H1 (cell line): Measurements from ENCODE around the gene ZNF394. TPM values are rescaled to one million over a fixed set of nuclear protein-coding genes. Genes with fewer than 3 reads are reported as not detected.

Source experiments
- CTCF ChIA-PET: fragments of 300-600 bp; sonication (Branson Sonifier 250); formaldehyde crosslinking; loops from one replicate; lab custom pipeline; 2021; ENCODE audit not compliant: partially characterized antibody; lab: Charles Lee
- POLR2A ChIA-PET: fragments of 300-600 bp; sonication (Branson Sonifier 250); formaldehyde crosslinking; loops from one replicate; lab custom pipeline; 2021; ENCODE audit warnings: inconsistent platforms; ENCODE audit not compliant: partially characterized antibody; lab: Charles Lee
- DNase-seq, 2 experiments: peaks; one replicate each; pipeline versions ENCODE4 v3.0.0 to v3.0.0-alpha.2; 2010 to 2022; ENCODE audit warnings: low spot score in 2 of 2, low read depth in 1 of 2, mixed read lengths in 1 of 2
- FAIRE-seq: peaks from 2 replicates; lab custom pipeline; 2011; peaks lifted over from hg19 to GRCh38; lab: Jason Lieb, UNC
- H2AFZ ChIP-seq: 2 replicates; pipeline ENCODE4 v1.8.1; 2012; ENCODE audit warnings: low read length, inconsistent platforms
- H2AK5ac ChIP-seq: 2 replicates; pipeline ENCODE4 v1.6.1; 2013; ENCODE audit warnings: low read depth, low read length
- H2BK120ac ChIP-seq: replicated peaks from 2 replicates; pipeline ENCODE3; 2013; ENCODE audit warnings: low read depth, low read length, inconsistent platforms
- H2BK12ac ChIP-seq: 2 replicates; pipeline ENCODE4 v1.6.1; 2013; ENCODE audit warnings: low read depth, low read length
- H2BK15ac ChIP-seq: 2 replicates; pipeline ENCODE4 v1.6.1; 2013; ENCODE audit warnings: low read length
- H2BK20ac ChIP-seq: 2 replicates; pipeline ENCODE4 v1.6.1; 2013; ENCODE audit warnings: low read length
- H2BK5ac ChIP-seq: 2 replicates; pipeline ENCODE4 v1.6.1; 2013; ENCODE audit warnings: low read depth, low read length
- H3K14ac ChIP-seq: 2 replicates; pipeline ENCODE4 v1.6.1; 2013; ENCODE audit warnings: inconsistent platforms; ENCODE audit not compliant: insufficient read length
- H3K18ac ChIP-seq: 2 replicates; pipeline ENCODE4 v1.6.1; 2013; ENCODE audit warnings: low read length; ENCODE audit errors: extremely low read depth
- H3K23ac ChIP-seq: 2 replicates; pipeline ENCODE4 v1.6.1; 2013; ENCODE audit warnings: inconsistent platforms; ENCODE audit not compliant: insufficient read length
- H3K23me2 ChIP-seq: 2 replicates; pipeline ENCODE4 v1.6.1; 2013; ENCODE audit warnings: low read depth, low read length
- H3K27ac ChIP-seq: 2 replicates; pipeline ENCODE4 v1.6.1; 2011; ENCODE audit warnings: low read depth, low read length, inconsistent platforms
- H3K27me3 ChIP-seq, 4 experiments: replicated peaks in 1 of 4; 1 replicate in 1 of 4; 2 replicates in 3 of 4; pipeline versions ENCODE4 v1.6.1 to v1.8.1; 2011 to 2013; ENCODE audit warnings: low read length in 3 of 4, mild to moderate bottlenecking in 3 of 4, inconsistent platforms in 2 of 4, mixed read lengths in 2 of 4, moderate library complexity in 1 of 4; ENCODE audit not compliant: control insufficient read depth in 3 of 4, insufficient read depth in 3 of 4; ENCODE audit errors: extremely low read depth in 1 of 4
- H3K36me3 ChIP-seq, 4 experiments: 2 replicates each; pipeline versions ENCODE4 v1.6.1 to v1.8.1; 2011 to 2013; ENCODE audit warnings: mild to moderate bottlenecking in 4 of 4, low read length in 3 of 4, moderate library complexity in 2 of 4, control low read depth in 1 of 4, inconsistent platforms in 1 of 4; ENCODE audit not compliant: insufficient read depth in 4 of 4, control insufficient read depth in 2 of 4
- H3K4ac ChIP-seq: replicated peaks from 2 replicates; pipeline ENCODE3; 2013; ENCODE audit warnings: low read length, low read depth, mixed read lengths, inconsistent platforms; ENCODE audit not compliant: insufficient read length
- H3K4me1 ChIP-seq, 4 experiments: replicated peaks in 1 of 4; 1 replicate in 1 of 4; 2 replicates in 3 of 4; pipeline versions ENCODE4 v1.6.1 to v1.8.1; 2011 to 2013; ENCODE audit warnings: low read length in 3 of 4, inconsistent platforms in 2 of 4, mixed read lengths in 1 of 4; ENCODE audit not compliant: insufficient read depth in 4 of 4, control insufficient read depth in 3 of 4
- H3K4me2 ChIP-seq, 2 experiments: 2 replicates each; pipeline versions ENCODE4 v1.6.1 to v1.8.1; 2011 to 2013; ENCODE audit warnings: low read depth in 2 of 2, low read length in 2 of 2, control low read depth in 1 of 2, inconsistent platforms in 1 of 2, mild to moderate bottlenecking in 1 of 2; ENCODE audit not compliant: insufficient read depth in 1 of 2
- H3K4me3 ChIP-seq, 4 experiments: fragments of 200-600, 300-600 bp in 1 of 4; sonication (generic), shearing (Covaris generic), sonication (Bioruptor Twin) in 1 of 4; 2 replicates each; pipeline versions ENCODE4 v1.5.1 to v1.8.1; 2011 to 2016; ENCODE audit warnings: low read length in 4 of 4, low read depth in 3 of 4, control low read depth in 2 of 4, inconsistent platforms in 2 of 4, mild to moderate bottlenecking in 2 of 4, mixed read lengths in 1 of 4, moderate library complexity in 1 of 4; ENCODE audit not compliant: insufficient read depth in 2 of 4; ENCODE audit errors: extremely low read depth in 1 of 4
- H3K56ac ChIP-seq: replicated peaks from 2 replicates; pipeline ENCODE3; 2013; ENCODE audit warnings: low read depth, mild to moderate bottlenecking, mixed read lengths, low read length, inconsistent platforms; ENCODE audit not compliant: insufficient read length
- H3K79me1 ChIP-seq: 2 replicates; pipeline ENCODE4 v1.6.1; 2013; ENCODE audit warnings: low read depth, low read length, control low read depth
- H3K79me2 ChIP-seq, 2 experiments: 2 replicates each; pipeline versions ENCODE4 v1.6.1 to v1.8.1; 2012 to 2013; ENCODE audit warnings: low read length in 2 of 2, mild to moderate bottlenecking in 2 of 2, inconsistent platforms in 1 of 2; ENCODE audit not compliant: insufficient read depth in 2 of 2, control insufficient read depth in 1 of 2
- H3K9ac ChIP-seq, 4 experiments: replicated peaks in 1 of 4; 1 replicate in 1 of 4; 2 replicates in 3 of 4; pipeline versions ENCODE4 v1.6.1 to v1.8.1; 2011 to 2013; ENCODE audit warnings: low read depth in 3 of 4, low read length in 3 of 4, control low read depth in 2 of 4, mild to moderate bottlenecking in 2 of 4, moderate library complexity in 2 of 4, inconsistent platforms in 1 of 4; ENCODE audit errors: extremely low read depth in 1 of 4
- H3K9me3 ChIP-seq, 2 experiments: 2 replicates each; pipeline versions ENCODE4 v1.6.1 to v1.8.1; 2012 to 2013; ENCODE audit warnings: mild to moderate bottlenecking in 2 of 2, moderate library complexity in 2 of 2, control low read depth in 1 of 2, inconsistent platforms in 1 of 2, low read depth in 1 of 2, low read length in 1 of 2, mixed read lengths in 1 of 2; ENCODE audit not compliant: insufficient read depth in 2 of 2
- H4K20me1 ChIP-seq, 2 experiments: replicated peaks in 1 of 2; 2 replicates each; pipeline versions ENCODE3 to v1.8.1; 2011 to 2013; ENCODE audit warnings: inconsistent platforms in 2 of 2, low read length in 2 of 2, mild to moderate bottlenecking in 1 of 2; ENCODE audit not compliant: insufficient read depth in 2 of 2, control insufficient read depth in 1 of 2
- H4K5ac ChIP-seq: 2 replicates; pipeline ENCODE4 v1.6.1; 2013; ENCODE audit warnings: low read length, low read depth, mixed read lengths, inconsistent platforms; ENCODE audit not compliant: insufficient read length
- H4K8ac ChIP-seq: 2 replicates; pipeline ENCODE4 v1.8.0; 2013; ENCODE audit warnings: mild to moderate bottlenecking, moderate library complexity, low read length, inconsistent platforms; ENCODE audit not compliant: insufficient read depth; ENCODE audit errors: extremely low read depth
- H4K91ac ChIP-seq: replicated peaks from 2 replicates; pipeline ENCODE3; 2013; ENCODE audit warnings: low read length, mixed read lengths, inconsistent platforms; ENCODE audit not compliant: insufficient read length
- BRCA1 ChIP-seq: IDR thresholded peaks from 2 replicates; pipeline ENCODE4 v1.6.1; 2012; ENCODE audit warnings: low read depth, low read length, improper control_type of control experiment
- CHD1 ChIP-seq: IDR thresholded peaks from 2 replicates; pipeline ENCODE4 v1.6.1; 2012; ENCODE audit warnings: low read depth, low read length, improper control_type of control experiment
- EGR1 ChIP-seq: IDR thresholded peaks from 2 replicates; pipeline ENCODE4 v1.6.1; 2011; ENCODE audit warnings: low read depth, low read length, borderline replicate concordance
- MAFK ChIP-seq: IDR thresholded peaks from 2 replicates; pipeline ENCODE4 v1.6.1; 2012; ENCODE audit warnings: low read depth, mild to moderate bottlenecking, improper control_type of control experiment, low read length
- POLR2AphosphoS5 ChIP-seq: IDR thresholded peaks from 2 replicates; pipeline ENCODE4 v1.6.1; 2011; ENCODE audit warnings: low read depth, low read length
- RFX5 ChIP-seq: IDR thresholded peaks from 2 replicates; pipeline ENCODE4 v1.6.1; 2011; ENCODE audit warnings: low read depth, low read length, improper control_type of control experiment, borderline replicate concordance
- SP1 ChIP-seq: IDR thresholded peaks from 2 replicates; pipeline ENCODE4 v1.6.1; 2011; ENCODE audit warnings: low read depth, low read length
- TCF12 ChIP-seq: IDR thresholded peaks from 2 replicates; pipeline ENCODE4 v1.6.1; 2011; ENCODE audit warnings: low read depth, mild to moderate bottlenecking, low read length
- ZNF274 ChIP-seq: IDR thresholded peaks from 2 replicates; pipeline ENCODE4 v1.7.0; 2012; ENCODE audit warnings: low read length, borderline replicate concordance; ENCODE audit errors: extremely low read depth
- WGBS, 2 experiments: shearing (Covaris generic) in 1 of 2; methylation state at CpG; one replicate each; pipeline versions ENCODE4 v1.1.6 to v1.1.7; 2013 to 2015; ENCODE audit warnings: low lambda C conversion rate in 2 of 2, mixed read lengths in 2 of 2, inconsistent platforms in 1 of 2, low coverage in 1 of 2, missing lambda C conversion rate in 1 of 2; ENCODE audit not compliant: insufficient replicate concordance in 2 of 2, insufficient coverage in 1 of 2, insufficient read length in 1 of 2; ENCODE audit errors: extremely low coverage in 1 of 2, missing lambda C conversion rate in 1 of 2; 5-methylcytosine and 5-hydroxymethylcytosine counted together
- polyA plus RNA-seq, 7 experiments: library from polyadenylated mRNA; depleted of rRNA in 3 of 7; stranded (reverse) in 5 of 7; unstranded in 2 of 7; fragments of >200 nt in 5 of 7; fragments of 200-250 nt in 2 of 7; gene quantifications; 1 replicate in 5 of 7; 2 replicates in 1 of 7; 4 replicates in 1 of 7; pipeline versions ENCODE4 v1.2.1 to v1.2.3, GENCODE V29; 2011 to 2013; ENCODE audit warnings: missing spikeins in 2 of 7, mixed read lengths in 2 of 7
- total RNA-seq: library from RNA; stranded (reverse); fragmentation: NEBNext Ultra II Directional; extraction: Animal tissue kit (Norgen Biotek cat#: 25700); gene quantifications from 2 replicates; pipeline ENCODE4 v1.2.1, GENCODE V29; 2021
- TF ChIP-seq, protein P1 (sequence below): IDR thresholded peaks from 2 replicates; pipeline ENCODE4 v1.6.1; 2012; ENCODE audit warnings: inconsistent platforms
- TF ChIP-seq, protein P2 (sequence below), 3 experiments: IDR thresholded peaks; 1 replicate in 2 of 3; 2 replicates in 1 of 3; pipeline versions ENCODE4 v1.5.1 to v1.6.1; 2011; ENCODE audit warnings: low read length in 3 of 3, mild to moderate bottlenecking in 3 of 3, inconsistent platforms in 2 of 3, low read depth in 1 of 3, moderate library complexity in 1 of 3; ENCODE audit not compliant: insufficient read depth in 1 of 3; ENCODE audit errors: control extremely low read depth in 1 of 3

ZNF394 gene
- total and polyA plus RNA-seq, 2 of the 8 experiments (the other 6 are each of a cell fraction or from before 2014, with no cell fraction given) = 6.6 to 19.3 TPM

DNA sequence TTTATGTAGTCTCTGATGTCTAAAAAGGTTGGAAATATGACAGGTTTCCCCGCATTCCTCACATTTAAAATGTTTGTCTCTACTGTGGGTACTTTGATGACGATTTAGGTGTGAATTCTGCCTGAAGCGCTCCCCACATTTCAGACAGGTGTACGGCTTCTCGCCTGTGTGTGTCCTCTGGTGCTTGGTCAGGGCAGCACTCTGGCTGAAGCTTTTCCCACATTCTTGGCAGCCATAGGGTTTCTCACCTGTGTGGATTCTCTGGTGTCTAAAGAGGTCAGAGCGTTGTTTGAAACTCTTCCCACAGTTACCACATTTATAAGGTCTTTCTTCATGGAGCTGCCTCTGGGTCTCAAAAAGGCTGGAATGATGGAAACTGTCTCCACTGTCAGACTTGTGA, 6.3 kb downstream of the ZNF394 start:
- Histone ChIP-seq H2AK5ac (no peak overlapping the region), H3K27me3 (no peaks in the 10 kb centered on the region), H3K27ac (no peak overlapping the region), H3K4ac (no peak overlapping the region), H2BK15ac (no peak overlapping the region), H2BK12ac (no peak overlapping the region), H3K4me2 (no peak overlapping the region), H4K91ac (no peak overlapping the region), H3K18ac (no peak overlapping the region), H3K36me3 (peaks cover 4 to 40% (median 25%) of the 10 kb centered on the region in 4 experiments; a peak in 7 of 8 replicates), H3K4me3 (no peak overlapping the region), H4K8ac (no peak overlapping the region), H2BK120ac (no peak overlapping the region), H3K9me3 (peaks cover 15 to 19% of the 10 kb centered on the region in 2 experiments), H3K79me2 (peaks cover 8 to 24% of the 10 kb centered on the region in 2 experiments), H2BK20ac (no peak overlapping the region), H3K79me1 (peaks cover 7% of the 10 kb centered on the region; the same call in 1 of the 2 replicates), H3K4me1 (peaks cover 0 to 4% (median 0%) of the 10 kb centered on the region in 4 experiments; a peak in 3 of 7 replicates), H2BK5ac (no peak overlapping the region), H2AFZ (no peak overlapping the region), H4K5ac (no peak overlapping the region), H3K23ac (no peak overlapping the region), H4K20me1 (peaks cover 3 to 9% of the 10 kb centered on the region in 2 experiments), H3K23me2 (peaks cover 4% of the 10 kb centered on the region; the same call in 1 of the 2 replicates), H3K9ac (no peak overlapping the region), H3K14ac (no peak overlapping the region), H3K56ac (no peak overlapping the region)
- ChIA-PET CTCF (interaction anchor here (0.9 kb wide), 1 partner anchor 105 kb away, joined by 3 read pairs; no protein-coding TSS in a partner anchor), POLR2A (no interaction called here)
- WGBS, 2 experiments = 97% methylated on average over 6 of the region's 6 CpGs; no CpG with 5 or more reads in 1 of the 2 experiments
- TF ChIP-seq TCF12 (no peak), RFX5 (no peak), POLR2AphosphoS5 (no peak), MAFK (no peak), CHD1 (no peak), ZNF274 (no peak), SP1 (no peak), BRCA1 (no peak), EGR1 (no peak)
- TF ChIP-seq, protein P1, sequence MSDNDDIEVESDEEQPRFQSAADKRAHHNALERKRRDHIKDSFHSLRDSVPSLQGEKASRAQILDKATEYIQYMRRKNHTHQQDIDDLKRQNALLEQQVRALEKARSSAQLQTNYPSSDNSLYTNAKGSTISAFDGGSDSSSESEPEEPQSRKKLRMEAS = no peak
- TF ChIP-seq, protein P2, sequence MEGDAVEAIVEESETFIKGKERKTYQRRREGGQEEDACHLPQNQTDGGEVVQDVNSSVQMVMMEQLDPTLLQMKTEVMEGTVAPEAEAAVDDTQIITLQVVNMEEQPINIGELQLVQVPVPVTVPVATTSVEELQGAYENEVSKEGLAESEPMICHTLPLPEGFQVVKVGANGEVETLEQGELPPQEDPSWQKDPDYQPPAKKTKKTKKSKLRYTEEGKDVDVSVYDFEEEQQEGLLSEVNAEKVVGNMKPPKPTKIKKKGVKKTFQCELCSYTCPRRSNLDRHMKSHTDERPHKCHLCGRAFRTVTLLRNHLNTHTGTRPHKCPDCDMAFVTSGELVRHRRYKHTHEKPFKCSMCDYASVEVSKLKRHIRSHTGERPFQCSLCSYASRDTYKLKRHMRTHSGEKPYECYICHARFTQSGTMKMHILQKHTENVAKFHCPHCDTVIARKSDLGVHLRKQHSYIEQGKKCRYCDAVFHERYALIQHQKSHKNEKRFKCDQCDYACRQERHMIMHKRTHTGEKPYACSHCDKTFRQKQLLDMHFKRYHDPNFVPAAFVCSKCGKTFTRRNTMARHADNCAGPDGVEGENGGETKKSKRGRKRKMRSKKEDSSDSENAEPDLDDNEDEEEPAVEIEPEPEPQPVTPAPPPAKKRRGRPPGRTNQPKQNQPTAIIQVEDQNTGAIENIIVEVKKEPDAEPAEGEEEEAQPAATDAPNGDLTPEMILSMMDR (IDR thresholded peaks at IDR 0.05; ENCODE audit: control extremely low read depth in 1 of 3, insufficient read depth in 1 of 3, low read depth in 1 of 3, low read length in 3 of 3) = no peak
- no peak for FAIRE-seq
- no peak for DNase-seq
